CD14-positive monocyte (primary cell): ENCODE results near the gene MGME1. TPM values are rescaled to one million over a fixed set of nuclear protein-coding genes. Genes with fewer than 3 reads are reported as not detected.

Experiments
- DNase-seq, 3 donors: peaks; one replicate each; pipeline ENCODE4 v3.0.0-alpha.2; 2011 to 2022
- H2AFZ ChIP-seq: 2 replicates; pipeline ENCODE4 v1.6.0; 2012; ENCODE audit warnings: mild to moderate bottlenecking, low read depth, low read length, inconsistent platforms; ENCODE audit not compliant: insufficient read depth, poor library complexity, severe bottlenecking
- H3K27ac ChIP-seq, 2 donors: 1 replicate in 1 of 2; 2 replicates in 1 of 2; pipeline ENCODE4 v1.5.1; 2012 to 2013; ENCODE audit warnings: low read length in 2 of 2, control low read depth in 1 of 2, inconsistent platforms in 1 of 2, low read depth in 1 of 2, mild to moderate bottlenecking in 1 of 2
- H3K27me3 ChIP-seq, 2 donors: one replicate each; pipeline versions ENCODE4 v1.6.0 to v1.6.1; 2011 to 2013; ENCODE audit warnings: low read length in 2 of 2; ENCODE audit not compliant: control insufficient read depth in 2 of 2, insufficient read depth in 2 of 2
- H3K36me3 ChIP-seq, 2 donors: replicated peaks in 1 of 2; 1 replicate in 1 of 2; 2 replicates in 1 of 2; pipeline versions ENCODE4 v1.5.1 to v1.6.1; 2012 to 2013; ENCODE audit warnings: low read length in 2 of 2, control low read depth in 1 of 2, inconsistent platforms in 1 of 2, mild to moderate bottlenecking in 1 of 2; ENCODE audit not compliant: insufficient read depth in 2 of 2, control insufficient read depth in 1 of 2
- H3K4me1 ChIP-seq, 2 donors: 1 replicate in 1 of 2; 2 replicates in 1 of 2; pipeline versions ENCODE4 v1.5.1 to v1.6.1; 2012 to 2013; ENCODE audit warnings: low read length in 2 of 2, control low read depth in 1 of 2, inconsistent platforms in 1 of 2, mild to moderate bottlenecking in 1 of 2, moderate library complexity in 1 of 2; ENCODE audit not compliant: insufficient read depth in 2 of 2, control insufficient read depth in 1 of 2
- H3K4me2 ChIP-seq: replicated peaks from 2 replicates; pipeline ENCODE3; 2012; ENCODE audit warnings: low read length, moderate library complexity, mild to moderate bottlenecking; ENCODE audit not compliant: poor library complexity, severe bottlenecking; ENCODE audit errors: extremely low read depth
- H3K4me3 ChIP-seq, 3 experiments: fragments of 200-600 bp in 1 of 3; sonication (generic) in 1 of 3; replicated peaks in 1 of 3; 1 replicate in 2 of 3; 2 replicates in 1 of 3; pipeline ENCODE4 v1.5.1; 2011 to 2013; ENCODE audit warnings: low read length in 3 of 3, mild to moderate bottlenecking in 3 of 3, control low read depth in 2 of 3, low read depth in 2 of 3, inconsistent platforms in 1 of 3, moderate library complexity in 1 of 3
- H3K79me2 ChIP-seq: 2 replicates; pipeline ENCODE4 v1.6.0; 2012; ENCODE audit warnings: mild to moderate bottlenecking, control low read depth, inconsistent platforms, low read length, moderate library complexity; ENCODE audit not compliant: insufficient read depth
- H3K9ac ChIP-seq: 2 replicates; pipeline ENCODE4 v1.6.0; 2017; ENCODE audit warnings: low read length, mild to moderate bottlenecking; ENCODE audit not compliant: insufficient read depth, poor library complexity, severe bottlenecking
- H3K9me3 ChIP-seq, 2 donors: replicated peaks in 1 of 2; 1 replicate in 1 of 2; 2 replicates in 1 of 2; pipeline versions ENCODE4 v1.5.1 to v1.6.1; 2012 to 2013; ENCODE audit warnings: low read length in 2 of 2, control low read depth in 1 of 2; ENCODE audit not compliant: control insufficient read depth in 1 of 2, insufficient read depth in 1 of 2
- H4K20me1 ChIP-seq: 2 replicates; pipeline ENCODE4 v1.6.0; 2012; ENCODE audit warnings: mild to moderate bottlenecking, low read length, control low read depth, moderate library complexity; ENCODE audit not compliant: insufficient read depth
- H3K27ac Mint-ChIP-seq, 7 donors: one replicate each; pipeline ENCODE4 v1.8.0; 2020; ENCODE audit warnings: mild to moderate bottlenecking in 7 of 7, mixed read lengths in 7 of 7, moderate library complexity in 6 of 7, inconsistent platforms in 2 of 7
- H3K27me3 Mint-ChIP-seq, 3 donors: one replicate each; pipeline ENCODE4 v1.8.0; 2021 to 2022; ENCODE audit warnings: low read depth in 3 of 3, mild to moderate bottlenecking in 3 of 3, mixed read lengths in 3 of 3, moderate library complexity in 3 of 3, inconsistent platforms in 1 of 3
- H3K36me3 Mint-ChIP-seq, 2 donors: one replicate each; pipeline ENCODE4 v1.8.0; 2020; ENCODE audit warnings: mixed read lengths in 2 of 2, inconsistent platforms in 1 of 2, mild to moderate bottlenecking in 1 of 2
- H3K4me1 Mint-ChIP-seq: one replicate; pipeline ENCODE4 v1.8.0; 2020; ENCODE audit warnings: mild to moderate bottlenecking, mixed read lengths
- H3K4me3 Mint-ChIP-seq, 2 donors: one replicate each; pipeline ENCODE4 v1.8.0; 2020; ENCODE audit warnings: mild to moderate bottlenecking in 2 of 2, mixed read lengths in 2 of 2, moderate library complexity in 1 of 2
- H3K9me3 Mint-ChIP-seq, 7 donors: one replicate each; pipeline ENCODE4 v1.8.0; 2020 to 2022; ENCODE audit warnings: mixed read lengths in 7 of 7, mild to moderate bottlenecking in 6 of 7, moderate library complexity in 6 of 7, inconsistent platforms in 2 of 7
- CTCF ChIP-seq: fragments of 200-600 bp; IDR thresholded peaks from one replicate; pipeline ENCODE4 v1.8.0; 2022; ENCODE audit warnings: antibody characterized with exemption, mild to moderate bottlenecking
- WGBS: methylation state at CpG from one replicate; pipeline ENCODE4 v1.1.5; 2013; ENCODE audit warnings: missing lambda C conversion rate; ENCODE audit not compliant: insufficient coverage; 5-methylcytosine and 5-hydroxymethylcytosine counted together
- intact Hi-C, 2 donors: fragments of 100-400 bp; cut with micrococcal nuclease; formaldehyde crosslinking; loops; one replicate each; pipeline versions ENCODE4 v1.15.0 to v1.15.1; 2023
- polyA plus RNA-seq, 3 donors: library from polyadenylated mRNA; depleted of rRNA in 1 of 3; unstranded in 2 of 3; stranded (reverse) in 1 of 3; fragments of 300-500 nt in 2 of 3; fragments of >200 nt in 1 of 3; fragmentation: Illumina TruSeq in 2 of 3; gene quantifications; 1 replicate in 2 of 3; 2 replicates in 1 of 3; pipeline ENCODE4 v1.2.3, GENCODE V29; 2012 to 2021

The MGME1 gene
- polyA plus RNA-seq, 3 donors, result 2.5 to 20.1 (median 13.4) TPM

GRCh38 chr20:18018100-18018499 is 49.3 kb downstream of the MGME1 start:
- H3K36me3 ChIP-seq, result no peaks in the 10 kb centered on the region
- no peaks in the 10 kb centered on the region for H3K27me3 ChIP-seq
- no peaks in the 10 kb centered on the region for H3K4me1 ChIP-seq
- H3K27ac ChIP-seq, result no peak overlapping the region
- no peak for TF ChIP-seq CTCF
- no peak for DNase-seq
- H3K79me2 ChIP-seq, result no peaks in the 10 kb centered on the region
- H3K4me3 ChIP-seq, result no peak overlapping the region
- no peaks in the 10 kb centered on the region for H4K20me1 ChIP-seq
- no peak overlapping the region for H3K27ac Mint-ChIP-seq
- H3K9me3 ChIP-seq, result no peaks in the 10 kb centered on the region
- no peak overlapping the region for H3K9ac ChIP-seq
- 96% methylated on average over 10 of the region's 10 CpGs for WGBS
- H3K4me3 Mint-ChIP-seq, result no peak overlapping the region
- H3K4me2 ChIP-seq, result no peak overlapping the region
- H3K27me3 Mint-ChIP-seq, result peaks cover 0 to 3% (median 2%) of the 10 kb centered on the region in 3 donors
- H2AFZ ChIP-seq, result no peak overlapping the region
- intact Hi-C loops, result no loop called here
- no peaks in the 10 kb centered on the region for H3K36me3 Mint-ChIP-seq
- H3K4me1 Mint-ChIP-seq, result peaks cover 1% of the 10 kb centered on the region
- H3K9me3 Mint-ChIP-seq, result peaks cover 0 to 2% (median 0%) of the 10 kb centered on the region in 7 donors

GRCh38 chr20:18019068-18019467 is 50.2 kb downstream of the MGME1 start:
- Histone ChIP-seq H2AFZ (no peak overlapping the region), H3K4me2 (no peak overlapping the region), H3K4me3 (no peak overlapping the region), H3K4me1 (no peaks in the 10 kb centered on the region), H3K9ac (no peak overlapping the region), H3K36me3 (no peaks in the 10 kb centered on the region), H4K20me1 (no peaks in the 10 kb centered on the region), H3K79me2 (no peaks in the 10 kb centered on the region), H3K9me3 (no peaks in the 10 kb centered on the region), H3K27me3 (no peaks in the 10 kb centered on the region), H3K27ac (no peak overlapping the region)
- WGBS, result 0% methylated on average over 1 of the region's 1 CpG
- intact Hi-C loops, result no loop called here
- peak; percentile 71 for TF ChIP-seq CTCF
- no peaks in the 10 kb centered on the region for H3K36me3 Mint-ChIP-seq
- peak; percentile 5 to 37 (median 25) for DNase-seq
- peak overlapping the region in 2 of 7 donors; percentile 10 to 54 for H3K27ac Mint-ChIP-seq
- H3K27me3 Mint-ChIP-seq, result peaks cover 3% of the 10 kb centered on the region in 3 donors
- peaks cover 0 to 2% (median 0%) of the 10 kb centered on the region in 7 donors for H3K9me3 Mint-ChIP-seq
- peaks cover 1% of the 10 kb centered on the region for H3K4me1 Mint-ChIP-seq
- H3K4me3 Mint-ChIP-seq, result no peak overlapping the region
